HUES64 (cell line): ENCODE measurements around the gene PRELID3B.
"Not testable (repeated sequence)": the region's sequence is repeated elsewhere in the genome, so short reads cannot be mapped to it uniquely, and the experiment has no call there.

Source experiments
- H3K27ac ChIP-seq: 2 replicates; pipeline ENCODE4 v1.7.0; 2013; ENCODE audit warnings: low read depth, low read length, inconsistent platforms
- H3K27me3 ChIP-seq: 2 replicates; pipeline ENCODE4 v1.6.1; 2013; ENCODE audit warnings: mild to moderate bottlenecking, low read length; ENCODE audit not compliant: insufficient read depth
- H3K36me3 ChIP-seq: 2 replicates; pipeline ENCODE4 v1.6.1; 2013; ENCODE audit warnings: mild to moderate bottlenecking, low read length; ENCODE audit not compliant: insufficient read depth
- H3K4me1 ChIP-seq: 2 replicates; pipeline ENCODE4 v1.6.1; 2013; ENCODE audit warnings: mild to moderate bottlenecking, low read length, moderate library complexity; ENCODE audit not compliant: insufficient read depth
- H3K4me3 ChIP-seq: 2 replicates; pipeline ENCODE4 v1.5.1; 2013; ENCODE audit warnings: mild to moderate bottlenecking, low read length, moderate library complexity
- H3K9ac ChIP-seq: 2 replicates; pipeline ENCODE4 v1.6.1; 2013; ENCODE audit warnings: mild to moderate bottlenecking, low read depth, low read length
- H3K9me3 ChIP-seq: 2 replicates; pipeline ENCODE4 v1.6.1; 2013; ENCODE audit warnings: low read depth, low read length; ENCODE audit not compliant: insufficient read depth
- WGBS: fragments of 150-250, 120-280 bp; methylation state at CpG from one replicate; pipeline ENCODE4 v1.1.7; 2013; ENCODE audit warnings: missing lambda C conversion rate; 5-methylcytosine and 5-hydroxymethylcytosine counted together

The PRELID3B gene

DNA sequence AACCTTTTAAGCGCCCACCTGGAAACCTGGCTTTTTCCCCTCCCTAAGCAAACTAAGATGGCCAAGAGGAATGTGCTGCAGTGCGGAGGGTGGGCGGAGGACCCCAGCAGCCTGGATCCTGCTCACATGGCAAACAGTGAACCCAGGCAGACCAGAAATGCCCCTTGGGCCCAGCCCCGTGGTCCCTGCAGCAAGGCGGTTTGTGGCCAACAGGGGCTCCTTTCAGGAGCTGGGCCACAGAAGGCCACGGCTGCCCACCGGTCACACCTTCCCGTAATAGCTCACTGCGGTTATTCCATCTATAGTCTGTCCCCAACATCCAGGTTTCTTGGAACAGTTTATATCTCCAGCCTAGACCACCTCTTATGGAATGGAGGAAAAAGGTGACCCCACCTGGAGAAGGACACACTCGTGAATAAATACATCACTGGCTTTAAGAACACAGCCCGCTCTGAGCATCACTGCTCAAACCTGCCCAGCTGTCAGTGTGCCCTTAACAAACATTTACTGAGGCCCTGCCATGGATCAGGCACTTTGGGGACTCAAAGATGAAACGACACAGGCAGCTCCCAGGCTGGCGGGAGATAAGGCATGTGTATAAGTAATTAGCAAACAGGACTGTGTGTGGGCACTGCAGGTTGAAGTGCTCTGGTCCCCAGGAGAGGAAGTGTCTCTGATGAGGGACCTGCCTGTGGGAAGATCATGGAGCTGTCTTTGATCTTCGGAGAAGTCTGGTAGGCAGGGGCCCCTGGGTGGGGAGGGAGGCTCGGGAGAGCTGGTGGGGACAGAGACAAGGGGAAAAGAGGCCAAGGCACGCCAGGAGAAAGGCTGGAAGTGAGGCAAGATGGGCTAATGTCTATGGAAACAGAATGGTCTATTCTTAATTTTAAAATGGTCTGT, 26.5 kb downstream of the PRELID3B start:
- no peaks in the 10 kb centered on the region for H3K9me3 ChIP-seq
- H3K9ac ChIP-seq, result no peak overlapping the region
- peaks cover 2% of the 10 kb centered on the region; the same call in 1 of the 2 replicates for H3K4me1 ChIP-seq
- WGBS, result 85% methylated on average over 16 of the region's 16 CpGs
- H3K4me3 ChIP-seq, result no peak overlapping the region
- no peaks in the 10 kb centered on the region; the same call in 1 of the 2 replicates for H3K27me3 ChIP-seq
- H3K27ac ChIP-seq, result no peak overlapping the region
- H3K36me3 ChIP-seq, result no peaks in the 10 kb centered on the region

DNA sequence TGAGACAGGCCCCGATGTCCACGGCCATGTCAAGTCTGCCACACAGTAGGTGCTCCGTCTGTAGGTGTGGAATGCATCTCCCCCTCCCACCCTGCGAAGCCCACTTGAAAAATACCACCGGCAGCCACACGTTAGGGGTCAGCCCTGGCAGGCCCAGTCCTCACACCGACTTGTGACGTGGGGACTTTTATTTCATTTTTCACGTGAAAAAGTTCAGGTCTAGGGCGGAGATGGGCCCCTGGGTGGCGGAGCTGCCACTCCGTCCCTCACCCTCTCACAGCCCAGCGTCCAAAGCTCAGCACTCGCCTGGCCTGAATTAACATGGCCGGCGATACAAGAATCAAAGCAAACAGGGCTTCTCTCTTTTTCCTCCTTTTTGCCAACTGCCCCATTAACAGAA, 27.2 kb downstream of the PRELID3B start:
- Histone ChIP-seq H3K9ac (no peak overlapping the region), H3K27ac (no peak overlapping the region)
- WGBS, result 91% methylated on average over 16 of the region's 16 CpGs

GRCh38 chr20:59014680-59015389, 27.8 kb downstream of the PRELID3B start:
- no peaks in the 10 kb centered on the region for H3K9me3 ChIP-seq
- H3K4me1 ChIP-seq, result peaks cover 6% of the 10 kb centered on the region; the same call in 1 of the 2 replicates
- 94% methylated on average over 17 of the region's 17 CpGs for WGBS
- no peaks in the 10 kb centered on the region; the same call in 1 of the 2 replicates for H3K27me3 ChIP-seq
- no peak overlapping the region for H3K27ac ChIP-seq
- H3K4me3 ChIP-seq, result no peak overlapping the region
- H3K36me3 ChIP-seq, result no peaks in the 10 kb centered on the region
- H3K9ac ChIP-seq, result no peak overlapping the region

More for the DNA sequence above, 27.2 kb downstream of the PRELID3B start:
- no peaks in the 10 kb centered on the region; the same call in 1 of the 2 replicates for H3K27me3 ChIP-seq
- H3K9me3 ChIP-seq, result no peaks in the 10 kb centered on the region
- H3K4me3 ChIP-seq, result no peak overlapping the region
- peaks cover 5% of the 10 kb centered on the region; the same call in 1 of the 2 replicates for H3K4me1 ChIP-seq
- H3K36me3 ChIP-seq, result no peaks in the 10 kb centered on the region

- 94% methylated on average over 13 of the region's 13 CpGs for WGBS
Measured at GRCh38 chr20:59013959-59014608, 28.5 kb downstream of the PRELID3B start.

DNA sequence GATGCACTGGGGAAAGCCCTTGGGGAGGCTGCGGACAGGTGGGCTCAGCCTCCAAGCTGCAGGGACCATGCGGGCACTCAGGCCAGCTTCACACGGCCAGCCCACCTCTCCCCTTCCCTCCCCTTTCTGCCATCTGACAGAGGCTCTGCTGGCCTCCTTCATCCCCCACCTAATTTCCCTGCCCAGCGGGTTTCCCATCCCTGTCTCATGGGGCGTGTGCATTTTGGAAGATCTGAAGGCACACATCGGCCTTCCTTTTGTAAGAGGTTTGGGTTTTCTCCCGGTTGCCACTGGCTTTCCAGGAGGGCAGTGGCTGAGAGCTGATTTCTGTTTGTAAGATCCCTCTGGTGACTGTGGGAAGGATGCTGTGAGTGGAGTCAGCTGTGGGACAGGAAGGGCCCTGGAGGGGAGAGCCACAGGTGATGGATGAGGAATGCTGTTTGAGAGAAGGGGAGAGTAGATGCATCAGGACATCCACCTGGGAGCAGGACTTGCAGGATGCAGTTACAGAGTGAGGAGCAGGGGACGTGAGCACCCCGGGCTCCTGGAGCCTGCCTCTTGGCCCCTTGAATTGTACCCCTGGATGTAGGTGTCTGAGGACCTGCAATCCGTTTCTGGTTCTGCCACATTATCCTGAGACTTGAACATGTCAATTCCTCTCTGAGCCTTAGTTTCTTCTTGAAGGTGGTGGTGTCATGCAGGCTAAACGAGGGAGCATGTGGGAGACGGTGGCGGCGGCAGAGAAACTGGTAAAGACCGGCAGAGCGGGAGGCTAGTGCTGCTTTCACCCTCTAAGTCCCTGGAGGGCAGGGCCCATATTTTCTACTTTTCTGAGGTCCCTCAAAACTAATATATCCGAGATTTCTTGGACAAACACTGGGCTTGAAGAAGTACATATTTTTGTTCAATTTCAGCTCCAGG, 29.3 kb downstream of the PRELID3B start:
- peaks cover 6% of the 10 kb centered on the region; the same call in 1 of the 2 replicates for H3K4me1 ChIP-seq
- no peak overlapping the region for H3K27ac ChIP-seq
- WGBS, result 87% methylated on average over 17 of the region's 17 CpGs
- H3K36me3 ChIP-seq, result no peaks in the 10 kb centered on the region
- H3K9ac ChIP-seq, result no peak overlapping the region
- H3K9me3 ChIP-seq, result no peaks in the 10 kb centered on the region
- H3K4me3 ChIP-seq, result no peak overlapping the region
- H3K27me3 ChIP-seq, result peaks cover 7% of the 10 kb centered on the region

More at GRCh38 chr20:59013959-59014608, 28.5 kb downstream of the PRELID3B start:
- Histone ChIP-seq H3K9me3 (no peaks in the 10 kb centered on the region), H3K4me3 (no peak overlapping the region), H3K27me3 (peaks cover under 1% of the 10 kb centered on the region; the same call in 1 of the 2 replicates), H3K27ac (no peak overlapping the region), H3K4me1 (peaks cover 6% of the 10 kb centered on the region; the same call in 1 of the 2 replicates), H3K9ac (no peak overlapping the region), H3K36me3 (no peaks in the 10 kb centered on the region)

DNA sequence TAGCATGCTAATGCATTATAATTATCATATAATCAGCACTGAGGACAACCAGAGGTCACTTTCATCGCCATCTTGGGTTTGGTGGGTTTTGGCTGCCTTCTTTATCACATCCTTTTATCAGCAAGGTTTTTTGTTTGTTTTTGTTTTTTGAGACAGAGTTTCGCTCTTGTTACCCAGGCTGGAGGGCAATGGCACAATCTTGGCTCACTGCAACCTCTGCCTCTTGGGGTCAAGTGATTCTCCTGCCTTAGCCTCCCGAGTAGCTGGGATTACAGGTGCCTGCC, 30.8 kb downstream of the PRELID3B start:
- peaks cover 17% of the 10 kb centered on the region for H3K27me3 ChIP-seq
- not testable (repeated sequence) for H3K9ac ChIP-seq, H3K36me3 ChIP-seq, H3K4me3 ChIP-seq, H3K4me1 ChIP-seq, H3K27ac ChIP-seq, H3K9me3 ChIP-seq
- WGBS, result 93% methylated on average over 2 of the region's 3 CpGs

- Histone ChIP-seq H3K9ac (no peak overlapping the region), H3K4me3 (no peak overlapping the region), H3K27ac (no peak overlapping the region), H3K36me3 (no peaks in the 10 kb centered on the region), H3K27me3 (peaks cover 23% of the 10 kb centered on the region), H3K4me1 (peaks cover 6% of the 10 kb centered on the region; the same call in 1 of the 2 replicates), H3K9me3 (no peaks in the 10 kb centered on the region)
- 89% methylated on average over 17 of the region's 17 CpGs for WGBS
Measured at GRCh38 chr20:59010995-59011873, 31.4 kb downstream of the PRELID3B start.

GRCh38 chr20:59010321-59010994, 32.1 kb downstream of the PRELID3B start:
- WGBS, result 88% methylated on average over 8 of the region's 8 CpGs
- peaks cover 6% of the 10 kb centered on the region; the same call in 1 of the 2 replicates for H3K4me1 ChIP-seq
- no peak overlapping the region for H3K27ac ChIP-seq
- H3K9ac ChIP-seq, result no peak overlapping the region
- no peak overlapping the region for H3K4me3 ChIP-seq
- H3K36me3 ChIP-seq, result no peaks in the 10 kb centered on the region
- H3K9me3 ChIP-seq, result no peaks in the 10 kb centered on the region
- H3K27me3 ChIP-seq, result peaks cover 28% of the 10 kb centered on the region

DNA sequence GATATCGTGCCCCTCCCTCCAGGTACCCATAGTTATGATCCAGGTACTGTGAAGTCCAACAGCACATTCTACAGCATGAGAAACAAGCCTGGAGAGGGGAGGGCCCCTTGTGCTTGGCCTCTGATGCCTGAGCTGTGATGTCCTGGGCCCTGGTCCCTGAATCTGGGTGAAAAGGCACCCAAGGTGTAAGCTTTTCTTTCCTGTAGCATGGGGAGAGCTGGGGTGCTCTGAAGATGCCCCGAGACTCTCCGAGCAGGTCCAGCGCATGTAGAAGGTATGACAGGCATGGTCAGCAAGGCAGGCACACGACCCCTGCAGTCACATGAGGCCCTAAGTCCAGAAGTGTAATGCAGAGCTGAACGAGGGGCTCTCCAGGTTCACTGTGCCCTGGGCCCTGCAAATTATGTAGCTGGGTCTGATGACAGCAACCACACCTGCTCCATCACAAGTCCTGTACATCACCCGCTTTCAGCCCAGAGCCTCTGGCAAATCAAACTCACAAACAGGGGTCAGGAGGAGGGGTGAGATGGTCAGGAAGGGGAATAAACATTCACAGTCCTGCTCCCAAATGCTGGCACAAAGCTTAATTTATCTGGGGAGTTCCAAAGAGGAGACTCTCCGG, 33.8 kb downstream of the PRELID3B start:
- no peak overlapping the region for H3K9ac ChIP-seq
- peaks cover 28% of the 10 kb centered on the region for H3K27me3 ChIP-seq
- no peak overlapping the region for H3K4me3 ChIP-seq
- H3K4me1 ChIP-seq, result peaks cover 6% of the 10 kb centered on the region; the same call in 1 of the 2 replicates
- no peaks in the 10 kb centered on the region for H3K36me3 ChIP-seq
- no peaks in the 10 kb centered on the region for H3K9me3 ChIP-seq
- WGBS, result 90% methylated on average over 6 of the region's 8 CpGs
- H3K27ac ChIP-seq, result no peak overlapping the region
